GM19468 (cell line): ENCODE results near the gene CENPVL3.
"Not testable (repeated sequence)": the region's sequence is repeated elsewhere in the genome, so short reads cannot be mapped to it uniquely, and the experiment has no call there.

Experiments
- ATAC-seq: cut with Tn5 transposase; IDR thresholded peaks from one replicate; pipeline ENCODE4 v1.9.1; 2021; ENCODE audit warnings: mild to moderate bottlenecking, moderate library complexity, moderate number of reproducible peaks; ENCODE audit not compliant: unreplicated experiment; ENCODE audit errors: extremely low read depth

The CENPVL3 gene

GRCh38 chrX:51618241-51619155, at the start of gene CENPVL3:
CENPVL3 (minus strand) TSS chrX:51618912; CDS start chrX:51618873, 39 bp downstream.
- not testable (repeated sequence) for ATAC-seq

DNA sequence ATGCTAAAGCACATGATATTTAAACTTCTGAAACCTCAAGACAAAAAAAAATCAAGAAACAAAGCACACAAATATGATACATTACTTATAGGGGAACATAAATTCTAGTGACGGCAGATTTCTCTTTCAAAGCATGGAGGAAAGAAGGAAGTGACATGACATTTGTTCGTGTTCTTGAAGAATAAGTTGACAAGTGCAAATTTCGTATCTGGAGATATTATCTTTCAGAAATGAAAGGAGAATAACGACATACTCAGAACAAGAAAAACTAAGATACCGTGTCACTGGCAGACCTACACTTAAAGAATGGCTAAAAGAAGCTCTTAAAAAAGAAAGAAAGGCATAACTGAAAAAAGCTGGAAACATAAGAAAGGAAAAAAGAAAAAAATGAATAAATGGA, 47.3 kb upstream of the CENPVL3 start:
- no peak for ATAC-seq

- no peak for ATAC-seq
Measured at GRCh38 chrX:51643377-51643776, 24.7 kb upstream of the CENPVL3 start.

DNA sequence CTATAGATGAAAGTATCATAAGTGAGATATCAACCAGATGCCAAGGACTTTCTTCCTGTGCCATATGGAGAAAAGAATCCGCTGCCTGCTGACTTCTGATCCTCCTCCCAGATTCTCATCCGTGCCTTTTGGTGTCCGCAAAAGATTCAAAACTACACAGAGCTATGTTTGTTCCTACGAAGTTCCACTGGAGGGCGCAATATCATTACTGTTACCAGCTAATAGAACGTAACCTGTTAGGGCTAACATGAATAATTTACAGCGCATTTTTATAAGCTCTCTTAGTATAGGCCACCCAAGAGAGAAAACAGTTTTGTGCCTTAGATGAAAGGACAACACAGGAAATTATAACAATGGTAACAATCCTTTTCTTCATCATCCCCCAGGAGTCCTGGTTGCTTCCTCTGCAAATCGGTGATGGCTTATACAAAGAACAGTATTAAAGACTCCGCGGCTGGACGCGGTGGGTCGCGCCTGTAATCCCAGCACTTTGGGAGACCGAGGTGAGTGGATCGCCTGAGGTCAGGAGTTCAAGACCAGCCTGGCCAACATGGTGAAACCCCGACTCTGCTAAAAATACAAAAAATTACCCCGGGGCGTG, 22.8 kb upstream of the CENPVL3 start:
- no peak for ATAC-seq

GRCh38 chrX:51636511-51636910, 17.8 kb upstream of the CENPVL3 start:
- ATAC-seq = not testable (repeated sequence)

- ATAC-seq = no peak
Measured at GRCh38 chrX:51614353-51615012, 4.2 kb downstream of the CENPVL3 start.

DNA sequence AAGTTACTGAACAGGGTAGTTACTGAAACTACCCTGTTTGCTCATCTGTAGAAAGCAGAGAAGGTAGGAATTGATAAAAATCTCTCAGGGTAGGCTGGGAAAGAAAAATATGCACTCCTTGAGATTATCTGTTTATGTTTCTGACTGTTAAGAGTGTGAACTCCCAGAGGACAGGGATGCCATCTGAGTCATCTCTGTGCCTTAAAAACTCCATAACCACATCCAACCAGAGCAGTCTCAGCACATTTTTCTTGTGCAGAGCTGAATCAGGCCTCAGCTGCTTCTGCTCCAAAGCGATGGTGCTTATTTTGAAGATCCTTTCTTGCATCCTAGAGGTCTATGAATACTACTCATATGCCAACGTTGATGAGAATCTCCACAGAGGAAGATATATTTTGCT, 9.9 kb downstream of the CENPVL3 start:
- no peak for ATAC-seq

GRCh38 chrX:51608126-51608525, 10.6 kb downstream of the CENPVL3 start:
- no peak for ATAC-seq

DNA sequence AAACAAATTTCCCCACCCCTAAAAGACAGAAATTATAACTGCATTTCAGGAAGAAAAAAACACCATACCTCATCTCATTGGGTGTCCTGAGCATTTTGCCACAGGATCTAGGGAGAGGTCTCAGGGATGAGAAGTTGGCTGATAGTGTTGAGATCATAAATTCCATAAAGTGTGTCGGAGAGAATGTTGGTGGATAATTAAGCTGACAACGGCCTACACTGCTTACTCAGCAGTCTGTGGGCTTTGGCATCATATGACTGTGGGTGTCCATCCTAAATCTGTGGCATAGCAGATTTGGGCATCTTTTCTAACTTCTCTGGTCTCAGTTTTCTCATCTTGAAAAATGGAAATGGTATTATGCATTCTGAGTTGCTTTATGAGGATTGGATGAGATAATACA, 12.3 kb downstream of the CENPVL3 start:
- no peak for ATAC-seq

GRCh38 chrX:51598899-51599298, 19.8 kb downstream of the CENPVL3 start:
- ATAC-seq = no peak

DNA sequence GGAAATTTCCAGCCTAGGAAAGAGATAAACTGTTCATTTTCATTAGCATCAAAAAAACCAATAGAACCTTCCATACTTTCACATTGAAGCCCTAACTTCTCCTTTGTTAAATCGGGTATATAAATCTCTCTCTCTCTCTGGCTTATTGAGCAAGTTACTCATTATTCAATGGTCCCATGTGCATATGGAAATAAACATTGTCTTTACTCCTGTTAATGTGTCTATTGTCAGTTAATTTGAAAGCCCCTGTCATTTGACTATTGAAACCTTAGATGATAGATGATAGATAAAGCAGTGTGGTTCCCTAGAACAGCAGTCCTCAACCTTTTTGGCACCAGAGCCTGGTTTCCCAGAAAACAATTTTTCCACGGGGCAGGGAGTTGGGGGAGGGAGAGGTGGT, 46.8 kb downstream of the CENPVL3 start:
- ATAC-seq = no peak

DNA sequence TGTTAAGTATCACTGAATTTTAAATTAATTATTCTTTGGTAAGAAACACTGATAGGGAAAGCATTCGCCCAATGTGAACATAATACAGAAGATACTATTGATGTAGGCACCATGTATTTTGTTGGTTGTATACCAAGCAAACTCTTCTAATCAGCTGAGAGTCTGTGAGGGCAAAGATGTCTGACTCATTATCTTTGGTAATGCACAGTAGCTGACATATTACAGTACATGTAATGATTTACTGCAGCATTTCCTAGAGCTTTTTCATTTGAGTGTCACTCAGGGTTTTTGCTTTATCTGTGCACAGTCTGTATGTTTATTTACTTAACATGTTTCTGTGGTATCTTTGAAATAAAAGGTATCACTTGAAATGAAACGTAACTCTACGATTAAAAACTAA, 49.2 kb downstream of the CENPVL3 start:
- no peak for ATAC-seq

DNA sequence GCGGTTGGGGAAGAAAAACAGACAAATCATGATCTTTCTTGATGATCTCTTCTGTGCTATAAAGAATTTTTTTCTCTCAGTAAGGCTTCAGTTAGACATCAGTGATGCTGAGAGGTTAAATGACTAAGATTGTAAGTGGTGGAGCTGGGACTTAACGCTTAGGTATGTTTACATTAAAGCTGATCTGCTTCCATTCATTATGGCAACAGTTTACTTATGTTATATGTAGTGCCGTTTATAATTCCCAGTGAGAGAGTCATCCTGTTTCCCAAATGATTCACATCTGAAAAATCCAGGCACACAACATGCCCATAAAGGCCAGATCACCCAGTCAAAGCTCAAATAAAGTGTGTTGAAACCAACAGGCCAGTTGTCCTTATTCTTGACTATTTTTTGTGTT, 50.1 kb downstream of the CENPVL3 start:
- ATAC-seq = no peak
